A549 (cell line): ENCODE measurements around the gene JAML.

Experiments
- CHD2 ChIP-seq: fragments of 150-350 bp; IDR thresholded peaks from 2 replicates; pipeline ENCODE4 v1.6.1; 2014; ENCODE audit warnings: low read length; ENCODE audit not compliant: partially characterized antibody
- CHD4 ChIP-seq: fragments of 200-600 bp; sonication (generic); IDR thresholded peaks from 2 replicates; pipeline ENCODE4 v1.6.1; 2016; ENCODE audit warnings: antibody characterized with exemption, mild to moderate bottlenecking, borderline replicate concordance
- JUN ChIP-seq, 2 experiments: fragments of >200 bp; sonication (Bioruptor Twin); formaldehyde crosslinking; IDR thresholded peaks; 2 replicates in 1 of 2; 3 replicates in 1 of 2; pipeline ENCODE4 v1.6.1; 2016 to 2017
- NFE2L2 ChIP-seq: fragments of 150-350 bp; conservative IDR thresholded peaks from 2 replicates; pipeline ENCODE4 v1.6.1; 2014; ENCODE audit warnings: low read length
- POLR2A ChIP-seq: IDR thresholded peaks from 2 replicates; pipeline ENCODE4 v1.6.1; 2012; ENCODE audit warnings: mild to moderate bottlenecking, low read length
- TF ChIP-seq, protein P1 (sequence below): fragments of >200 bp; sonication (Bioruptor Twin); formaldehyde crosslinking; IDR thresholded peaks from 3 replicates; pipeline ENCODE4 v1.5.1; 2016

DNA sequence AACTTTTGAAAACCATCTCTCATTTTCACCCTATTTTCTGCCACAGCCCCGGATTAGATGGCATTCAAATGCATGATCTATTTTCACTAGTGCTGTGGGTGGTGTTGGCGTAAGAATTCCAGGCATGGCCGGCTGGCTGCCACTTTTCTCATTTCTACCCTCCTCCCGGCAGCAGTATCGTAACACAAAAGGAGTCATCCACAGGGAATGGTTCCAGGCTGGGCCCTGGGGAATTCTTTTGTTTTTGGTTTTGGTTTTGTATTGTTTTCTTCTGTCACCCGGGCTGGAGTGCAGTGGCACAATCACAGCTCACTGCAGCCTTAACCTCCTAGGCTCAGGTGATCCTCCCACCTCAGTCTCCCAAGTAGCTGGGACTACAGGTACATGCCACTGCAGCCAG is 13.8 kb downstream of the JAML start:
- TF ChIP-seq POLR2A (no peak), NFE2L2 (no peak), CHD4 (no peak), CHD2 (no peak), JUN (IDR thresholded peaks at IDR 0.05) (no peak)
- TF ChIP-seq, protein P1, sequence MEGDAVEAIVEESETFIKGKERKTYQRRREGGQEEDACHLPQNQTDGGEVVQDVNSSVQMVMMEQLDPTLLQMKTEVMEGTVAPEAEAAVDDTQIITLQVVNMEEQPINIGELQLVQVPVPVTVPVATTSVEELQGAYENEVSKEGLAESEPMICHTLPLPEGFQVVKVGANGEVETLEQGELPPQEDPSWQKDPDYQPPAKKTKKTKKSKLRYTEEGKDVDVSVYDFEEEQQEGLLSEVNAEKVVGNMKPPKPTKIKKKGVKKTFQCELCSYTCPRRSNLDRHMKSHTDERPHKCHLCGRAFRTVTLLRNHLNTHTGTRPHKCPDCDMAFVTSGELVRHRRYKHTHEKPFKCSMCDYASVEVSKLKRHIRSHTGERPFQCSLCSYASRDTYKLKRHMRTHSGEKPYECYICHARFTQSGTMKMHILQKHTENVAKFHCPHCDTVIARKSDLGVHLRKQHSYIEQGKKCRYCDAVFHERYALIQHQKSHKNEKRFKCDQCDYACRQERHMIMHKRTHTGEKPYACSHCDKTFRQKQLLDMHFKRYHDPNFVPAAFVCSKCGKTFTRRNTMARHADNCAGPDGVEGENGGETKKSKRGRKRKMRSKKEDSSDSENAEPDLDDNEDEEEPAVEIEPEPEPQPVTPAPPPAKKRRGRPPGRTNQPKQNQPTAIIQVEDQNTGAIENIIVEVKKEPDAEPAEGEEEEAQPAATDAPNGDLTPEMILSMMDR = no peak
